ENCODE results near the gene FBXO11.
A peak's percentile ranks its signal among the peaks of the same experiment; 100 is the strongest.
"Not testable (repeated sequence)": the region's sequence is repeated elsewhere in the genome, so short reads cannot be mapped to it uniquely, and the experiment has no call there.

Gene FBXO11

DNA sequence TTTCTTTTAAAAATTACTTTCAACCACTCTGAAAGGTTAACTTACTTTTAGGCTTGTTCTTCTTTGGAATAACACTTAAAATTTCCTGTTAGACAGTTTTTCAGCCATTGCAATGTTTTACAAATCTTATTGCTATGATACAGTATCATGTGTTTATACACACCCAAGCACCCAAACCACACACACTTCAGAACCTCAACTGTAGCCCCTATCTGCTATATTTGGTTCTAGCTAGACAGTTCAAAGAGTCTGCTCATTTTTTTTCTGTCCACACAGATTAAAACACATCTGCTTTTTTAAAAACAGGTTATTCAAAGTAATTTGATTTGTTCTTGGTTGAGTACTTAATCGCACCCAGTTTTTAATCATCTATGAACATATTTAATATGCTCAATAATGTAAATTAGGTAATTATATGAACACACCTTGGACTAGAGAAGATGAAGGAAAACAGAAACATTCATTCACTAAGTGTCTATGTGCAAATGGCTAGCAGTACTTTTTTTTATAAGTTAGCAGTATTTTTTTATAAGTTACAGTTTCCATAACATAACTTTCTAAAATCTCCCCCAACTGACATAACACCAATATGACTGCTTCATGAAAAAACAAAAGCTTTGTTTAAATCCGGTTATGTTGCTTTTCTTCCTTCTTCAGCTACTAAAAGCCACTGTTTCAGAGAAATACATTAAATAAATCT is 17.6 kb downstream of the FBXO11 start:
- H3K27me3 Mint-ChIP-seq: no peaks in the 10 kb centered on the region
- peaks cover 12% of the 10 kb centered on the region for H3K36me3 Mint-ChIP-seq
- no peaks in the 10 kb centered on the region for H3K9me3 Mint-ChIP-seq (ENCODE audit: low read depth)
- peak overlapping the region; percentile 59 for H3K4me3 Mint-ChIP-seq
- H3K4me1 Mint-ChIP-seq (ENCODE audit: low read depth): peaks cover 75% of the 10 kb centered on the region
- H3K27ac Mint-ChIP-seq: peak overlapping the region; percentile 83

DNA sequence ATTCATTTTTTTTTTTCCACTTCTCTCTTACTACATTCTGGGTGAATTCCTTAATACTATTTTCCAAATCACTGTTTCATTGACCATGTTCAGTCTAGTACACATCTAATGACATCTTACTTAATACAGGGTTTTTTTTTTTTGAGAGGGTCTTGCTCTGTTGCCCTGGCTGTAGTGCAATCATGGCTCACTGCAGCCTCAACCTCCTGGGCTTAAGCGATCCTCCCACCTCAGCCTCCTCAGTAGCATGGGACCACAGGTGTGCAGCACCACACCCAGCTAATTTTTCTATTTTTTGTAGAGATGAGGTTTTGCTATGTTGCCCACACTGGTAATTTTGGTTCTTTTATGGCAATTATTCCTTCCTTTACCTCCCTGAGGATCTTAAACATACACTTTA is 29.4 kb downstream of the FBXO11 start:
- H3K36me3 Mint-ChIP-seq: peaks cover 4% of the 10 kb centered on the region
- peaks cover under 1% of the 10 kb centered on the region for H3K9me3 Mint-ChIP-seq (ENCODE audit: low read depth)
- H3K27me3 Mint-ChIP-seq: no peaks in the 10 kb centered on the region
- no peak overlapping the region for H3K4me3 Mint-ChIP-seq
- peak overlapping the region; percentile 82 for H3K27ac Mint-ChIP-seq
- H3K4me1 Mint-ChIP-seq (ENCODE audit: low read depth): peaks cover 65% of the 10 kb centered on the region

DNA sequence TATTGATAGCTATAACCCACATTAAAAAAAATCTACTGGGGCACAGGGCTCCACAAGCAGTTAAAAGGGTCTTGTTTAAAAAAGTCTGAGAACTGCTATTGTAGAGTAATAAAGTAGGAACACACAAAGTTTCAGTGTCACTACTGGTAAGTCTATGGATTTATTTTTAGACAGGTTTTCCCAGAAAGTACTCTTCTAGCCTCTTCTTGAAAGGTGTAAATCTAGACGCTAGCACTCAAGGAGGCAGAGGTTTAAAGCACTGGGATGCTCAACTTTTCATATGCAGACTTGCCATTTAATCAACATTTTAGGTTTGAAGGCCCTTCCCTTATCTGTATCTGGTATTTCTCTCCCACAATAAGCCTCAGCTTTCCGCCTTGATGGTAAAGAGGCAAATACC is 33.4 kb downstream of the FBXO11 start:
- H3K27ac Mint-ChIP-seq: no peak overlapping the region
- peaks cover 9% of the 10 kb centered on the region for H3K36me3 Mint-ChIP-seq
- H3K4me1 Mint-ChIP-seq (ENCODE audit: low read depth): peaks cover 78% of the 10 kb centered on the region
- H3K4me3 Mint-ChIP-seq: no peak overlapping the region
- H3K27me3 Mint-ChIP-seq: no peaks in the 10 kb centered on the region
- no peaks in the 10 kb centered on the region for H3K9me3 Mint-ChIP-seq (ENCODE audit: low read depth)

DNA sequence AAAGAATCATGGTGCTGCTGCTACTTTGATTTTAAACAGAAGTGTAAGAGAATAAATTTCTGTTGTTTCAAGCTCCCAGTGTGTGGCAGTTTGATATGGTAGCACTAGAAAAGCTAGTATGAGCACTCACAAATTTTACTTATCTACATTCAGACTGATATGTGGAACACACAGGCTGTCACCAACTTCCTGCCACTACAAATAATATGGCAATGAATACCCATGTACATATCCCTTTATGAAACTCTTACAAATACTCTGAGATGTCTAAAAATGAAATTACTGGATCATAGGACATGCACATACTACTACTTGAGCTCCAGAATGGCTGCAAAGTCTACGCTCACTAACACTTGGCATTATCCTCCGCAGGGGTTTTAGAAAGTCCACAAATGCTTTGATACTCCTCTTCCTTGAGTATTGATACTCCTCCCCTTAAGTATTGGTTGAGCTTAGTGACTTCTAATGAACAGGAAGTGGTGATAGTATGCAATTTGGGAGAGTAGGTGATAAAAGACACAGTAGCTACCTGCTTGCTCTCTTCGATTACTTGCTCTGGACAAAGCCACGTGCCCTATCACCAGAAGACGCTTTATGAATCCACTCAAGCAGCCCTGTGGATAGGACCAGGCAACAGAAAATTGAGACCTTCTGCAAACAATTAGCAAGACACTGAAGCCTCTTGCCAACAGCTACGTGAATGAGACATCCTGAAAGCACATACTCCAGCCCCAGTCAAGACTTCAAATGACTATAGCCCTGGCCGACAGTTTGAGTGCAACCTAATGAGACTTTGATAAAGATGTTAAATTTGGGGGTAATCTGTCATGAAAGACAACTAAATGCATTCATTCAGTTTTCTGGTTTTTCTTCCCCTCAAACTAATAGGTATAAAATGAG is 35.4 kb downstream of the FBXO11 start:
- no peaks in the 10 kb centered on the region for H3K27me3 Mint-ChIP-seq
- H3K9me3 Mint-ChIP-seq (ENCODE audit: low read depth): no peaks in the 10 kb centered on the region
- H3K36me3 Mint-ChIP-seq: peaks cover 7% of the 10 kb centered on the region
- H3K27ac Mint-ChIP-seq: peak overlapping the region; percentile 70
- peak overlapping the region; percentile 25 for H3K4me3 Mint-ChIP-seq
- peaks cover 78% of the 10 kb centered on the region for H3K4me1 Mint-ChIP-seq (ENCODE audit: low read depth)

DNA sequence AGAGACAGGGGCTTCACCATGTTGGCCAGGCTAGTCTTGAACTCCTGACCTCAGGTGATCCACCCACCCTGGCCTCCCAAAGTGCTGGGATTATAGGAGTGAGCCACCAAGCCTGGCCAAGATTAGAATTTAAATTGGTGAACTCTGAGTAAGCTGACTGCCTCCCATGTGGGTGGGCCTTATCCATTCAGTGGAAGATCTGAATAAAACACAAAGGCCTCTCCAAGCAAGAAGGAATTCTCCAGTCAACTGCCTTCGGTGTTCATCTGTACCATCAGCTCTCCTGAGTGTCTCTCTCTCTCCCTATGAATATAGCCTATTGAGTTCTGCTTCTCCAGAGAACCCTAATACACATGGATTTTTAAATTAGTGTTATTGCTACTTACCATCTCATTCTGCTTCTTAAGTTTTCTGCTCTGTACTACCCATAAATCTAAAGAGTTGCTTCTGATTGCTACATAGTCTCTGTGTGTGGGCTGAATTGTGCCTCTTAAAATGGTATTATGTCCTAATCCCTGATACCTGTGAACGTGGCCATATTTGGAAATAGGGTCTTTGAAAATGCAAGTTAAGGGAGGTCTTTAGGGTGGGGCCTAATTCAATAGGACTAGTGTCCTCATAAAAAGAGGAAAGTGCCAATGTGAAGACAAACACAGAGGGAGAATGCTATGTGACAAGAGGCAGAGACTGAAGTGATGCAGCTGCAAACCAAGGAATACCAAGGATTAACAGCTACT is 36.3 kb downstream of the FBXO11 start:
- H3K27ac Mint-ChIP-seq: peak overlapping the region; percentile 70
- no peaks in the 10 kb centered on the region for H3K9me3 Mint-ChIP-seq (ENCODE audit: low read depth)
- no peak overlapping the region for H3K4me3 Mint-ChIP-seq
- H3K36me3 Mint-ChIP-seq: peaks cover 7% of the 10 kb centered on the region
- H3K27me3 Mint-ChIP-seq: no peaks in the 10 kb centered on the region
- H3K4me1 Mint-ChIP-seq (ENCODE audit: low read depth): peaks cover 81% of the 10 kb centered on the region

DNA sequence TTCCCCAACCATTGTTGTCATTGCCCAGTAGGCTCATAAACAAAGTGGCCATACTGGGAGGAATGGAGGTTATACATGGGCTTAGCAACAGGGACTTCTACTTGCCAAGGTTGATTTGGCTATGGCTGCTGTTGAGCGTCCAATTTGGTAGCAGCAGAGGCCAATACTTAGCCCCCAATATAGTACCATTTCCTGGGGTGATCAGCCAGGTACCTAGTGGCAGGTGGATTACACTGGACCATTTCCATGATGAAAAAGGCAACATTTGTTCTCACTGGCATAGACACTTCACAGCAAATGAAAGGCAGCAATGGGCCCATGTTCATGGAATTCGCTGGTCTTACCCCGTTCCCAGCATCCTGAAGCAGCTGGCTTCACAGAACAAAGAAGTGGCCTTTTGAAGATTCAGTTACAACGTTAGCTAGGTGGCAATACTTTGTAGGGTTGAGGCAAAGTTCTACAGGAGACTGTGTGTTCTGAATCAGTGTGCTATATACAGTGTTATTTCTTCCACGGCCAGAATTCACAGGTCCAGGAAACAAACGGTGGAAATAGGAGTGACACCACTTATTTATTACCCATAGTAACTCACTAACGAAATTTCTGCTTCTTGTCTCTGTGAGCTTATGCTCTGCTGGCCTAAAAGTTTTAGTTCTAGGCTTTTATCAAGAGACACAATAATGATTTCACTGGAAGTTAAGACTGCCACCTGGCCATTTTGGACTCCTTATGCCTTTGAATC is 37.5 kb downstream of the FBXO11 start:
- H3K27me3 Mint-ChIP-seq: no peaks in the 10 kb centered on the region
- H3K4me3 Mint-ChIP-seq: no peak overlapping the region
- H3K36me3 Mint-ChIP-seq: peaks cover 7% of the 10 kb centered on the region
- no peaks in the 10 kb centered on the region for H3K9me3 Mint-ChIP-seq (ENCODE audit: low read depth)
- peaks cover 88% of the 10 kb centered on the region for H3K4me1 Mint-ChIP-seq (ENCODE audit: low read depth)
- peak overlapping the region; percentile 70 for H3K27ac Mint-ChIP-seq

DNA sequence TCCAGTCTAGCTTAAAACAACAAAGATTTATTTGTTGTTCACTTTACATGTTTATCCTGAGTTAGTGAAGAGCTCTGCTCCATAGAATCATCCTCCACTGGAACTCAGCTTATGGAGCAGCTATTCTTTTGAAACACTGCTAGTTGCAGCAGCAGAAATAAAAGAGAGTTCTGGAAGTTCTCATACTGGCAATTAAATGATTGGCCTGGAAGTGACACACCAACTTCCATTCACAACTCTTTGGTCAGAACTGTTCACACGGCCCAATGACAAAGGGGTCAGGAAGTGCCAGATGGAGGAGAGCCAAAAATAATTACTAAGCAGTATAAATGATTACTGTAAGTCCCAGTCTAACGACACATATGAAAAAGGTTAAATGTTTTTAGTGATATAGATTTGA is 39.1 kb downstream of the FBXO11 start:
- H3K9me3 Mint-ChIP-seq (ENCODE audit: low read depth): no peaks in the 10 kb centered on the region
- H3K27ac Mint-ChIP-seq: peak overlapping the region; percentile 67
- H3K4me3 Mint-ChIP-seq: peak overlapping the region; percentile 4
- peaks cover 90% of the 10 kb centered on the region for H3K4me1 Mint-ChIP-seq (ENCODE audit: low read depth)
- no peaks in the 10 kb centered on the region for H3K27me3 Mint-ChIP-seq
- peaks cover 7% of the 10 kb centered on the region for H3K36me3 Mint-ChIP-seq

DNA sequence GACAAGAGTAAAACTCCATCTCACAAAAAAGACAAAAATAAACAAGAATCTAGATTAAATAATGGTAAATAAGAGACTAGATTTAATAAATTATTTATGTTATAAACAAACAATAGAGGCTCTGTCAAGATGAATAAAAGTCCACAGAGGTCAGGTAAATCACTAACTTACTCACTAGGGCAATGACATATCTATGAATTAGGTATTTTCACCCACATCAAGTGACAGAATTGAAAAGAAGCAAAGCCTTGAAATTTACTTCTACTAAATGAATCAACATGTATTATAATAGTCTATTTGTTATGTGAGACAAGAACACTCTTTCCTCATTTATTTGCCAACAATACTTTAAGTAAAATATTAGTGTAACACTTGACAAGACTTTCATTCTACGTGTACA is 41.7 kb downstream of the FBXO11 start:
- no peak overlapping the region for H3K4me3 Mint-ChIP-seq
- H3K36me3 Mint-ChIP-seq: peaks cover 7% of the 10 kb centered on the region
- no peaks in the 10 kb centered on the region for H3K9me3 Mint-ChIP-seq (ENCODE audit: low read depth)
- no peaks in the 10 kb centered on the region for H3K27me3 Mint-ChIP-seq
- H3K27ac Mint-ChIP-seq: no peak overlapping the region
- H3K4me1 Mint-ChIP-seq (ENCODE audit: low read depth): peaks cover 78% of the 10 kb centered on the region

DNA sequence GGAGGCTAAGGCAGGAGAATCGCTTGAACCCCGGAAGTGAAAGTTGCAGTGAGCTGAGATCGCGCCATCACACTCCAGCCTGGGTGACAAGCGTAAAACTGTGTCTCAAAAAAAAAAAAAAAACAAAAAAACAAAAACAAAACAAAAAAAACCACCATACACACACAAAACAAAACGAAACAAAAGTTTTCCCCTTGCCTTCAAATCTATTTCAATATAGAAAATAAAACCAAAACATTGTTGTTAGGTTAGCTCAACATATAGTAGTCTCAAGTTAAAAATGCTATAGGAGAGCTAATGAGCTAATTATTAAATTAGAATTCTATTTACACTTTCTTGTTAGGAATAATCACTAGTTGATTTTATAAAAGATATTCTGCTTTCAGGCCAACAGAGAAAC is 43.3 kb downstream of the FBXO11 start:
- Mint-ChIP-seq H3K4me1 (ENCODE audit: low read depth) (peaks cover 67% of the 10 kb centered on the region), H3K36me3 (peaks cover 3% of the 10 kb centered on the region), H3K9me3 (ENCODE audit: low read depth) (no peaks in the 10 kb centered on the region), H3K27ac (peak overlapping the region; percentile 54), H3K27me3 (no peaks in the 10 kb centered on the region), H3K4me3 (no peak overlapping the region)

DNA sequence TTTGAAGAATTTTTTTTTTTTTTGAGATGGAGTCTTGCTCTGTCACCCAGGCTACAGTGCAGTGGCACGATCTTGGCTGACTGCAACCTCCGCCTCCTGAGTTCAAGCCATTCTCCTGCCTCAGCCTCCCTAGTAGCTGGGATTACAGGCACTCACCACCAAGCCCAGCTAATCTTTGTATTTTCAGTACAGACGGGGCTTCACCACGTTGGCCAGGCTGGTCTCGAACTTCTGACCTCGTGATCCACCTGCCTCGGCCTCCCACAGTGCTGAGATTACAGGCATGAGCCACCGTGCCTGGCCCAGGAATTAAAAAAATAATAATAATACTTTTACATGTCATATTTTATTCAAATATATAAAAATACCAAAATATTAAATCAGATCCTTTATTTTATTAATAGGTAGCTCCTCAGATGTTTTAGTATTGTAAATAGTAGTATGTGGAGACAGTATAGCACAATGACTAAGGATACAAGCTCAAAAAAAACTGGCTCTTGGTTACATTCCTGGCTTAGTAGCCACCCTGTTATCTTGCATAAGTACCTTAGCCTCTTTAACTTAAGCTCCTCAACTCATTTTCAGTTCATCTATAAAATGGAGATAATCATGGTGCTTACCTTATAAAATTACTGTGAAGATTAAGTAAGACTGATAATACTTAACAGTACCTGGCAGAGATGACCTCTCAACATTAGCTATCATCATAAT is 53.1 kb downstream of the FBXO11 start:
- not testable (repeated sequence) for H3K4me3 Mint-ChIP-seq; H3K27ac Mint-ChIP-seq; H3K36me3 Mint-ChIP-seq; H3K27me3 Mint-ChIP-seq; H3K9me3 Mint-ChIP-seq (ENCODE audit: low read depth)
- peaks cover 73% of the 10 kb centered on the region for H3K4me1 Mint-ChIP-seq (ENCODE audit: low read depth)

DNA sequence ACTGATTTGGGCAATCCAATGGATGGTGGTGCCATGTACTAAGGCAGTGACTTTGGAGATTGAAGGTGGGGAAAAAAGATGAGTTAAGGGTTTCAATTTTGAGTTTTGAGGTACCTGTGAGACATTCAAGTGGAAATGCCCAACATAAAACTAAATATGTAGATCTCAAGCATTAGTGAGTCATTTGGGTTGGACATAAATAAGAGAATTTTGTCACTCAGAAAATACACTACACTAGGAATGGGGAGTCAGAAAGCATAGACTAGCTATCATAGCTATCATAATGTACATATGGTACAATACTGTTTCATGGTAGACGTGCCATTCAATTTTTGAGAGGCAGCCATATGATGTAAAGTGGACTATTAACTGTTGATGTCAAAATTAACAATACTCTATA is 56.1 kb downstream of the FBXO11 start:
- Mint-ChIP-seq H3K27ac (peak overlapping the region; percentile 64), H3K4me1 (ENCODE audit: low read depth) (peaks cover 59% of the 10 kb centered on the region), H3K36me3 (no peaks in the 10 kb centered on the region), H3K9me3 (ENCODE audit: low read depth) (no peaks in the 10 kb centered on the region), H3K27me3 (no peaks in the 10 kb centered on the region), H3K4me3 (no peak overlapping the region)

DNA sequence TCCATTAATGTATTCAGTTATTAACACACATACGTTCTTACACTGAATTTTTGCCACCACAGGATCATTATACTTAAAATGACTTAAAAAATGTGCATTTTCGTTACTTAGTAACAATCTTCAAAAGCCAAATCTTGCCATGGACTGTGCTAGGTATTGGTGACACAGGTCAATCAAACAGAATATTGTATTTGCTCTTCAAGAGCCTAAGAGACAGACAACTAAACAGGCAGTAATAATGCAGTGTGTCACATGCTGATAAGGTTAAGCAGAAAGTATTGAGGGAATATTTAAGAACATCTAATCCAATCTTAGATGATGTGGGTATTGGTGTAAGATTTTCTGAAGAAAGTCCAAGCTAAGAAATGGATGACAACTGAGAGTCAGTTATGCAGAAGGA is 56.9 kb downstream of the FBXO11 start:
- no peaks in the 10 kb centered on the region for H3K36me3 Mint-ChIP-seq
- H3K27me3 Mint-ChIP-seq: no peaks in the 10 kb centered on the region
- no peaks in the 10 kb centered on the region for H3K9me3 Mint-ChIP-seq (ENCODE audit: low read depth)
- H3K4me1 Mint-ChIP-seq (ENCODE audit: low read depth): peaks cover 62% of the 10 kb centered on the region
- H3K27ac Mint-ChIP-seq: no peak overlapping the region
- no peak overlapping the region for H3K4me3 Mint-ChIP-seq

DNA sequence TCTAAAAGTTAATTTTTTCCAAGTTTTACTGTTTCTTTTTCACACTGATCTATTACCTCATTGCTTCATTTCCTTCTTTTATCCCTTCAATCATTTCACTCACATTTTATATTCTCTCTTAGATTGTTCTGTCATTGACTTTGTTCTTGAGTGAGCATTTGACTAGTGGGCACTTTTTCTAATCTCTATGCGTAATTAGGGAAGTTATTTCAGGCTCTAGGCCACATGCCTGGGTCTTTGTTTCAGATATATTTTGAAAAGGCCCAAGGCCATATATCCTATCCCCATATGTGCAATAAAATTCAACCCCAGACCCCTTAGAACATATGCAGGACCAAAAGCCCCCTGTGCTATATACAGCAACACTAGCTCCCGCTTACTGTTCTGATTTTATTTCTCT is 62.1 kb downstream of the FBXO11 start:
- no peaks in the 10 kb centered on the region for H3K36me3 Mint-ChIP-seq
- peaks cover 43% of the 10 kb centered on the region for H3K4me1 Mint-ChIP-seq (ENCODE audit: low read depth)
- no peaks in the 10 kb centered on the region for H3K27me3 Mint-ChIP-seq
- H3K27ac Mint-ChIP-seq: peak overlapping the region; percentile 25
- no peak overlapping the region for H3K4me3 Mint-ChIP-seq
- no peaks in the 10 kb centered on the region for H3K9me3 Mint-ChIP-seq (ENCODE audit: low read depth)

DNA sequence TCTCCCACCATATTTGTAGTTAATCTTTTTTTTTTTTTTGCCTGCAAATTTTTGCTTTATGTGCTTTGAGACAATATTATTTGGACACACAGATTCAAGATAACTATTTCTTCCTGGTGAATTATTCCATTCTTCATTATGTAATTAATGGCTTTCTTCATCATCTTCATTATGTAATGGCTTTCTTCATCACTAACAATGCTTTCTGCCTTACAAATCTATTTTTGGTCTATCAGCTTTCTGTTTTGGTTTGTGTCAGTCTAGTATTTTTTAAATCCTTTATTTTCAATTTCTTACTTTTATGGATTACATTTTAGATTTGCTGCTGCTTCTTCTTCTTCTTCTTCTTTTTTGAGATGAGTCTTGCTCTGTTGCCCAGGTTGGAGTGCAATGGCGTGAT is 62.9 kb downstream of the FBXO11 start:
- Mint-ChIP-seq H3K4me3 (no peak overlapping the region), H3K9me3 (ENCODE audit: low read depth) (no peaks in the 10 kb centered on the region), H3K4me1 (ENCODE audit: low read depth) (peaks cover 39% of the 10 kb centered on the region), H3K27me3 (no peaks in the 10 kb centered on the region), H3K36me3 (no peaks in the 10 kb centered on the region), H3K27ac (no peak overlapping the region)
